ENCODE measurements around the gene RAB24.
A peak's percentile ranks its signal among the peaks of the same experiment; 100 is the strongest.

GRCh38 chr5:177301503-177302165 is 1.9 kb downstream of the RAB24 start:
- TF ChIP-seq, protein P1, sequence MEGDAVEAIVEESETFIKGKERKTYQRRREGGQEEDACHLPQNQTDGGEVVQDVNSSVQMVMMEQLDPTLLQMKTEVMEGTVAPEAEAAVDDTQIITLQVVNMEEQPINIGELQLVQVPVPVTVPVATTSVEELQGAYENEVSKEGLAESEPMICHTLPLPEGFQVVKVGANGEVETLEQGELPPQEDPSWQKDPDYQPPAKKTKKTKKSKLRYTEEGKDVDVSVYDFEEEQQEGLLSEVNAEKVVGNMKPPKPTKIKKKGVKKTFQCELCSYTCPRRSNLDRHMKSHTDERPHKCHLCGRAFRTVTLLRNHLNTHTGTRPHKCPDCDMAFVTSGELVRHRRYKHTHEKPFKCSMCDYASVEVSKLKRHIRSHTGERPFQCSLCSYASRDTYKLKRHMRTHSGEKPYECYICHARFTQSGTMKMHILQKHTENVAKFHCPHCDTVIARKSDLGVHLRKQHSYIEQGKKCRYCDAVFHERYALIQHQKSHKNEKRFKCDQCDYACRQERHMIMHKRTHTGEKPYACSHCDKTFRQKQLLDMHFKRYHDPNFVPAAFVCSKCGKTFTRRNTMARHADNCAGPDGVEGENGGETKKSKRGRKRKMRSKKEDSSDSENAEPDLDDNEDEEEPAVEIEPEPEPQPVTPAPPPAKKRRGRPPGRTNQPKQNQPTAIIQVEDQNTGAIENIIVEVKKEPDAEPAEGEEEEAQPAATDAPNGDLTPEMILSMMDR (IDR thresholded peaks at IDR 0.05): no peak
- peak; percentile 48 to 81 (median 78) for TF ChIP-seq POLR2A (IDR thresholded peaks at IDR 0.05)
